ENCODE measurements around the gene TMPRSS5. TPM values are rescaled to one million over a fixed set of nuclear protein-coding genes. Genes with fewer than 3 reads are reported as not detected.

Gene TMPRSS5
- polyA plus RNA-seq, 1 donor from 2014 or later, result 2.6 TPM

DNA sequence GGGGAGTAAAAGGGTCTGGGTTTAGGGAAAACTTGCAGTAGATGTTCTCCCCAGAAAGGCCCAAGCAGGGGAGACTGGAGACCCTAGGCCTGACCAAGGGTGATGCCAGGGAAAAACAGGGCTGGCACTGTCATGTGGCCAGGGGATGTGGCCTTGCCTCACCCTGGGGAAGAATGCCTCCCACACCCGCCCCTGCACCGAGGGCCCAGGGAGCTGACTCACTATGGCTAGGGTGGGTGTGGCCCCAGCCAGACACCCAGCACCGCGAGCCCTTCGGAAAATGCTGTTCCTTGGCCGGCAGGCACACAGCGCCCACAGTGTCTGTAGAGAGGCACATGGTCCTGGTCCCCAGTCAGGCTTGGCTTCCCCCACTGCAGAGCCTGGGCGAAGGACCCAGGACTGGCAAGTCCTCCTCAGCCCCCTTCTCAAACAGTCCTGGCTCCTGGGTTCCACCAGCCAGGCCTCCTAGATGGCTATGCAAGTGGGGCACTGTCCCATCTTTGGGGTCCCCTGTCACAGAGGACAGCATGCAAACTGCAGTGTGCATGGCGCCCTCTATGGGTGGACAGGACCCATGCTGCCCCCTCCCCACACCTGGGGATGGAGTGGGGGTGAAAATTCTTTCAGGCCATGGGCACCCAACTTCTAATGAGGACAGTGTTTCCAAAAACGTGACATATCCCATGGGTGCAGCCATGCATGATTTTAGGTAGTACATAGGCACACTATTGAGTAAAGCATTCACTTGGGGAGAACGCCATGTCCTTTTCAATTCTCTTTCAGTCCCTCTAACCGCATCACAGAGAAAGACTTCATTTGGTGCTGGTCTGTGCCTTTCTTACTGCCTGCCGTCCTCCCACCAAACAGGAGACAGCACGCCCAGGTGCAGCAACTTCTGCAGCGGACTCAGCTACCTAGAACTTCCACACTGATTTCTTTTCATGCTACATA, 15.2 kb downstream of the TMPRSS5 start:
- H3K9me2 ChIP-seq (ENCODE audit: insufficient read depth, low read length), result no peaks in the 10 kb centered on the region
- H3K79me2 ChIP-seq (replicated peaks; ENCODE audit: insufficient read depth, low read length), result no peaks in the 10 kb centered on the region
- H3K4me3 ChIP-seq (ENCODE audit: low read length), result no peak overlapping the region
- no peak overlapping the region for H3K9ac ChIP-seq (ENCODE audit: low read length)
- H3F3A ChIP-seq (ENCODE audit: insufficient read depth, low read length, poor library complexity, severe bottlenecking), result no peaks in the 10 kb centered on the region
- no peak overlapping the region for H3K4me2 ChIP-seq (ENCODE audit: low read length)
- H3K27ac ChIP-seq (ENCODE audit: low read length), result no peak overlapping the region
- no peaks in the 10 kb centered on the region for H3K27me3 ChIP-seq (ENCODE audit: insufficient read depth, low read depth, low read length)
- no peak overlapping the region for H2AFZ ChIP-seq (ENCODE audit: low read depth, low read length)
- TF ChIP-seq SMC3 (conservative IDR thresholded peaks at IDR 0.05; ENCODE audit: poor library complexity), result no peak
- TF ChIP-seq, protein P1, sequence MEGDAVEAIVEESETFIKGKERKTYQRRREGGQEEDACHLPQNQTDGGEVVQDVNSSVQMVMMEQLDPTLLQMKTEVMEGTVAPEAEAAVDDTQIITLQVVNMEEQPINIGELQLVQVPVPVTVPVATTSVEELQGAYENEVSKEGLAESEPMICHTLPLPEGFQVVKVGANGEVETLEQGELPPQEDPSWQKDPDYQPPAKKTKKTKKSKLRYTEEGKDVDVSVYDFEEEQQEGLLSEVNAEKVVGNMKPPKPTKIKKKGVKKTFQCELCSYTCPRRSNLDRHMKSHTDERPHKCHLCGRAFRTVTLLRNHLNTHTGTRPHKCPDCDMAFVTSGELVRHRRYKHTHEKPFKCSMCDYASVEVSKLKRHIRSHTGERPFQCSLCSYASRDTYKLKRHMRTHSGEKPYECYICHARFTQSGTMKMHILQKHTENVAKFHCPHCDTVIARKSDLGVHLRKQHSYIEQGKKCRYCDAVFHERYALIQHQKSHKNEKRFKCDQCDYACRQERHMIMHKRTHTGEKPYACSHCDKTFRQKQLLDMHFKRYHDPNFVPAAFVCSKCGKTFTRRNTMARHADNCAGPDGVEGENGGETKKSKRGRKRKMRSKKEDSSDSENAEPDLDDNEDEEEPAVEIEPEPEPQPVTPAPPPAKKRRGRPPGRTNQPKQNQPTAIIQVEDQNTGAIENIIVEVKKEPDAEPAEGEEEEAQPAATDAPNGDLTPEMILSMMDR (IDR thresholded peaks at IDR 0.05; ENCODE audit: poor library complexity, severe bottlenecking), result peak; percentile 14
- H4K20me1 ChIP-seq (ENCODE audit: insufficient read depth), result no peaks in the 10 kb centered on the region
- H3K36me3 ChIP-seq (ENCODE audit: insufficient read depth, low read length), result no peaks in the 10 kb centered on the region
- no peaks in the 10 kb centered on the region for H3K9me3 ChIP-seq (ENCODE audit: low read length)

DNA sequence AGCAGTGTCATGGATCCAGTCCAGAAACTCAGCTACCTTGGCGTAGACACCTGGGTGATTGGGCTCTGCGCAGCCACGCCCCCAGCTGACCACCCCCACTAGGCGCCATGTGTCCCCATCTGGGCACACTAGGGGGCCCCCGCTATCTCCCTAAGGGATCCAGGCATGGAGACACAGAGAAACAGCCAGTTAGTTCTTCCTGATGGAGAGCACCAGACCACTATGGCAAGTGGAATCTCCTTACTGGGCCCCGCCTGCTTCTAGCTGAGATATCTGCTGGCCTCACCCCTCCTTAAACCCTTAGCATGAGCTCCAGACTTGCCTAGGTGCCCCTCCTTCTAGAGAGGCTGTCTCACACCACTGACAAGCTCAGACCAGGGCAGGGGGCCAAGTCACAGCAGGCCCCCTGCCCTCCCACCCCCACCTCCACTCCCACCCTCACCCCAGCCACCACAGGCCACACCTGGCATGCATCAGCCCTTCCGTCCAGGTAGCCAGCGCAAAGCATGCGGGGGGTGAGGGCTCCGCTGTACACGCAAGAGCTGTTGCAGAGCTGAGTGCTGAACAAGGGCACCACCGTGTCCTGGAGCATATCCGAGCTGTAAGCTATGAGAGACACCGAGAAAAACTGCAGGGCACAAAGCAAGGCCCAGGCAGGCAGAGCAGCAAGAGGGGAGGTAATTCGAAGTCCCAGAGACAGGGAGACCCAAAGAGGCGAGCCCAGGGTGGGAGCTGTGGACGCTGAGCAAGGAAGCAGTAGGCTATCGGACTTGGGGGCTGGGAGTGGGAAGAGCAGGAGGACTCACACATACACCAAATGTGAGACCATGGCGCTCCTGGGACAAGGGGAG, 16.1 kb downstream of the TMPRSS5 start:
- H3K4me3 ChIP-seq (ENCODE audit: low read length), result no peak overlapping the region
- no peaks in the 10 kb centered on the region for H3K9me3 ChIP-seq (ENCODE audit: low read length)
- no peaks in the 10 kb centered on the region for H3K79me2 ChIP-seq (replicated peaks; ENCODE audit: insufficient read depth, low read length)
- no peaks in the 10 kb centered on the region for H3F3A ChIP-seq (ENCODE audit: insufficient read depth, low read length, poor library complexity, severe bottlenecking)
- no peak overlapping the region for H2AFZ ChIP-seq (ENCODE audit: low read depth, low read length)
- H4K20me1 ChIP-seq (ENCODE audit: insufficient read depth), result no peaks in the 10 kb centered on the region
- no peaks in the 10 kb centered on the region for H3K36me3 ChIP-seq (ENCODE audit: insufficient read depth, low read length)
- no peak overlapping the region for H3K9ac ChIP-seq (ENCODE audit: low read length)
- H3K9me2 ChIP-seq (ENCODE audit: insufficient read depth, low read length), result no peaks in the 10 kb centered on the region
- no peak overlapping the region for H3K27ac ChIP-seq (ENCODE audit: low read length)
- TF ChIP-seq TAF1 (IDR thresholded peaks at IDR 0.05; ENCODE audit: low read depth) (no peak), POLR2AphosphoS5 (IDR thresholded peaks at IDR 0.05) (no peak), RAD21 (conservative IDR thresholded peaks at IDR 0.05) (no peak), EZH2 (IDR thresholded peaks at IDR 0.05; ENCODE audit: borderline replicate concordance, insufficient read depth, low read length, poor library complexity, severe bottlenecking) (no peak), EP300 (conservative IDR thresholded peaks at IDR 0.05; ENCODE audit: poor library complexity, severe bottlenecking) (no peak), MXI1 (conservative IDR thresholded peaks at IDR 0.05; ENCODE audit: poor library complexity, severe bottlenecking) (no peak), SMC3 (conservative IDR thresholded peaks at IDR 0.05; ENCODE audit: poor library complexity) (no peak)
- TF ChIP-seq, protein P1 (IDR thresholded peaks at IDR 0.05; ENCODE audit: poor library complexity, severe bottlenecking), result no peak
- TF ChIP-seq, protein P2, sequence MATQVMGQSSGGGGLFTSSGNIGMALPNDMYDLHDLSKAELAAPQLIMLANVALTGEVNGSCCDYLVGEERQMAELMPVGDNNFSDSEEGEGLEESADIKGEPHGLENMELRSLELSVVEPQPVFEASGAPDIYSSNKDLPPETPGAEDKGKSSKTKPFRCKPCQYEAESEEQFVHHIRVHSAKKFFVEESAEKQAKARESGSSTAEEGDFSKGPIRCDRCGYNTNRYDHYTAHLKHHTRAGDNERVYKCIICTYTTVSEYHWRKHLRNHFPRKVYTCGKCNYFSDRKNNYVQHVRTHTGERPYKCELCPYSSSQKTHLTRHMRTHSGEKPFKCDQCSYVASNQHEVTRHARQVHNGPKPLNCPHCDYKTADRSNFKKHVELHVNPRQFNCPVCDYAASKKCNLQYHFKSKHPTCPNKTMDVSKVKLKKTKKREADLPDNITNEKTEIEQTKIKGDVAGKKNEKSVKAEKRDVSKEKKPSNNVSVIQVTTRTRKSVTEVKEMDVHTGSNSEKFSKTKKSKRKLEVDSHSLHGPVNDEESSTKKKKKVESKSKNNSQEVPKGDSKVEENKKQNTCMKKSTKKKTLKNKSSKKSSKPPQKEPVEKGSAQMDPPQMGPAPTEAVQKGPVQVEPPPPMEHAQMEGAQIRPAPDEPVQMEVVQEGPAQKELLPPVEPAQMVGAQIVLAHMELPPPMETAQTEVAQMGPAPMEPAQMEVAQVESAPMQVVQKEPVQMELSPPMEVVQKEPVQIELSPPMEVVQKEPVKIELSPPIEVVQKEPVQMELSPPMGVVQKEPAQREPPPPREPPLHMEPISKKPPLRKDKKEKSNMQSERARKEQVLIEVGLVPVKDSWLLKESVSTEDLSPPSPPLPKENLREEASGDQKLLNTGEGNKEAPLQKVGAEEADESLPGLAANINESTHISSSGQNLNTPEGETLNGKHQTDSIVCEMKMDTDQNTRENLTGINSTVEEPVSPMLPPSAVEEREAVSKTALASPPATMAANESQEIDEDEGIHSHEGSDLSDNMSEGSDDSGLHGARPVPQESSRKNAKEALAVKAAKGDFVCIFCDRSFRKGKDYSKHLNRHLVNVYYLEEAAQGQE (IDR thresholded peaks at IDR 0.05; ENCODE audit: borderline replicate concordance), result no peak
- no peak overlapping the region for H3K4me2 ChIP-seq (ENCODE audit: low read length)
- no peaks in the 10 kb centered on the region for H3K27me3 ChIP-seq (ENCODE audit: insufficient read depth, low read depth, low read length)
